ENCODE measurements around the gene TMEM52.

GRCh38 chr1:1880617-1881312 is 38.3 kb downstream of the TMEM52 start:
- no peak for TF ChIP-seq CTCF (IDR thresholded peaks at IDR 0.05)
- no peak for TF ChIP-seq POLR2AphosphoS5 (IDR thresholded peaks at IDR 0.05)
- TF ChIP-seq POLR2A (IDR thresholded peaks at IDR 0.05) = no peak
- no peak for TF ChIP-seq EP300 (IDR thresholded peaks at IDR 0.05)

Data from gastroesophageal sphincter (tissue), 3 donors.